ENCODE results near the gene GALNT17. TPM values are rescaled to one million over a fixed set of nuclear protein-coding genes. Genes with fewer than 3 reads are reported as not detected.

GALNT17 gene
- total RNA-seq, 1 experiment from 2014 or later, result not detected

DNA sequence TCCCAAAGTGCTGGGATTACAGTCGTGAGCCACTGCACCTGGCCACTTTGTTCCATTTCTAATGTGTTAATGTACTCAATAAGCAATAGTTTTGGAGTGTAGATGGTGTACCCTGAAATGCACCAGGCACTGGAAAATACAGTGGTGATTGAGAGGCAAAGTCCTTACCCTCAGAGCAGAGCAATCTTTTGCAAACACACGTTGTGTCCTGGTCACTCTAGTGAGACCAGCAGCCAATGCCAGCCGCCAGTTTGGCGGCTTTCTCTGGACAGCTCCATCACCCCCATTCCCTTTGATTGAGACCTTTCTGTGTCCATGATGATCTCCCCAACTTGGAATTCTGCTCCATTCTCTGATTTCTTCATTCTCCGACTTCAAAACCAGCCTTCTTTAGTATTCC is 231.3 kb downstream of the GALNT17 start:
- intact Hi-C loops (cut with micrococcal nuclease; ENCODE audit: unreplicated experiment), result no loop called here

GRCh38 chr7:71363627-71364026 is 231.7 kb downstream of the GALNT17 start:
- POLR2A ChIA-PET (ENCODE audit: low non-redundant PET), result no interaction called here

More for the DNA sequence above, 231.3 kb downstream of the GALNT17 start:
- H3K9me3 ChIP-seq (ENCODE audit: low read depth, low read length, poor library complexity, severe bottlenecking), result peaks cover 10% of the 10 kb centered on the region
- CTCF ChIA-PET, result no interaction called here
- POLR2A ChIA-PET (ENCODE audit: low non-redundant PET), result no interaction called here
- no peak for TF ChIP-seq EZH2 (IDR thresholded peaks at IDR 0.05; ENCODE audit: borderline replicate concordance, low read depth, low read length, poor library complexity, severe bottlenecking)
- TF ChIP-seq, protein P1, sequence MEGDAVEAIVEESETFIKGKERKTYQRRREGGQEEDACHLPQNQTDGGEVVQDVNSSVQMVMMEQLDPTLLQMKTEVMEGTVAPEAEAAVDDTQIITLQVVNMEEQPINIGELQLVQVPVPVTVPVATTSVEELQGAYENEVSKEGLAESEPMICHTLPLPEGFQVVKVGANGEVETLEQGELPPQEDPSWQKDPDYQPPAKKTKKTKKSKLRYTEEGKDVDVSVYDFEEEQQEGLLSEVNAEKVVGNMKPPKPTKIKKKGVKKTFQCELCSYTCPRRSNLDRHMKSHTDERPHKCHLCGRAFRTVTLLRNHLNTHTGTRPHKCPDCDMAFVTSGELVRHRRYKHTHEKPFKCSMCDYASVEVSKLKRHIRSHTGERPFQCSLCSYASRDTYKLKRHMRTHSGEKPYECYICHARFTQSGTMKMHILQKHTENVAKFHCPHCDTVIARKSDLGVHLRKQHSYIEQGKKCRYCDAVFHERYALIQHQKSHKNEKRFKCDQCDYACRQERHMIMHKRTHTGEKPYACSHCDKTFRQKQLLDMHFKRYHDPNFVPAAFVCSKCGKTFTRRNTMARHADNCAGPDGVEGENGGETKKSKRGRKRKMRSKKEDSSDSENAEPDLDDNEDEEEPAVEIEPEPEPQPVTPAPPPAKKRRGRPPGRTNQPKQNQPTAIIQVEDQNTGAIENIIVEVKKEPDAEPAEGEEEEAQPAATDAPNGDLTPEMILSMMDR (conservative IDR thresholded peaks at IDR 0.05; ENCODE audit: low read depth, low read length), result no peak
- H3K4me3 ChIP-seq (ENCODE audit: low read depth, low read length, poor library complexity, severe bottlenecking), result no peak overlapping the region
- no peaks in the 10 kb centered on the region for H3K4me1 ChIP-seq (ENCODE audit: insufficient read depth, low read length, poor library complexity, severe bottlenecking)
- H3K36me3 ChIP-seq (ENCODE audit: insufficient read depth, low read length, poor library complexity, severe bottlenecking), result no peaks in the 10 kb centered on the region
- DNase-seq (ENCODE audit: low spot score), result no peak
- no peak overlapping the region for H3K27ac ChIP-seq (ENCODE audit: low read depth, low read length, poor library complexity, severe bottlenecking)
- H3K27me3 ChIP-seq (replicated peaks; ENCODE audit: insufficient read depth, low read depth, low read length, poor library complexity), result no peaks in the 10 kb centered on the region
- BruUV-seq (replicated peaks), result no TSS peak

DNA sequence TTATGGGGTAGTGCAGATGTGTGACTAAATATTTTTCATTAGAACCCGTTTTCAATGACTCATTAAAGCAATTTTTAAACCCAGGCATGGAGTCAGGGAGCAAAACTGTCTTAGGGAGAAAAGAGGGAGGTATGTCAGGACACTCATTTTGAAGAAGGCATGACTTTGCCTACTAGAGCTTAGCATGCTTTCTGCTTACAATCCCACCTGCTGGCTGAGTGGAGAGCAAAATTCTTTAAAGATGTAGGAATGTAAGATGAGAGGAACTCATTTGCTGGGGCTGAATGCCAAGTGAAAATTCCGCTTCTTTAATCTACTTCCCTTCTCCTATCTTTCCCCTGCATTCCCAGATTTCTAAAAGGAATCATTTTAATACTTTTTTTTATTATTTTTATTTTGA is 232.6 kb downstream of the GALNT17 start:
- no peaks in the 10 kb centered on the region for H3K4me1 ChIP-seq (ENCODE audit: insufficient read depth, low read length, poor library complexity, severe bottlenecking)
- TF ChIP-seq, protein P1 (conservative IDR thresholded peaks at IDR 0.05; ENCODE audit: low read depth, low read length), result no peak
- TF ChIP-seq EZH2 (IDR thresholded peaks at IDR 0.05; ENCODE audit: borderline replicate concordance, low read depth, low read length, poor library complexity, severe bottlenecking), result no peak
- BruUV-seq (replicated peaks), result no TSS peak

More at GRCh38 chr7:71363627-71364026, 231.7 kb downstream of the GALNT17 start:
- Histone ChIP-seq H3K9me3 (ENCODE audit: low read depth, low read length, poor library complexity, severe bottlenecking) (peaks cover 11% of the 10 kb centered on the region), H3K36me3 (ENCODE audit: insufficient read depth, low read length, poor library complexity, severe bottlenecking) (no peaks in the 10 kb centered on the region), H3K4me3 (ENCODE audit: low read depth, low read length, poor library complexity, severe bottlenecking) (no peak overlapping the region), H3K4me1 (ENCODE audit: insufficient read depth, low read length, poor library complexity, severe bottlenecking) (no peaks in the 10 kb centered on the region), H3K27me3 (replicated peaks; ENCODE audit: insufficient read depth, low read depth, low read length, poor library complexity) (no peaks in the 10 kb centered on the region), H3K27ac (ENCODE audit: low read depth, low read length, poor library complexity, severe bottlenecking) (no peak overlapping the region)
- no TSS peak for BruUV-seq (replicated peaks)
- DNase-seq (ENCODE audit: low spot score), result no peak
- CTCF ChIA-PET, result no interaction called here
- no peak for TF ChIP-seq EZH2 (IDR thresholded peaks at IDR 0.05; ENCODE audit: borderline replicate concordance, low read depth, low read length, poor library complexity, severe bottlenecking)
- TF ChIP-seq, protein P1 (conservative IDR thresholded peaks at IDR 0.05; ENCODE audit: low read depth, low read length), result no peak
- intact Hi-C loops (cut with micrococcal nuclease; ENCODE audit: unreplicated experiment), result no loop called here

More for the DNA sequence above, 232.6 kb downstream of the GALNT17 start:
- Histone ChIP-seq H3K36me3 (ENCODE audit: insufficient read depth, low read length, poor library complexity, severe bottlenecking) (no peaks in the 10 kb centered on the region), H3K9me3 (ENCODE audit: low read depth, low read length, poor library complexity, severe bottlenecking) (peaks cover 17% of the 10 kb centered on the region), H3K27me3 (replicated peaks; ENCODE audit: insufficient read depth, low read depth, low read length, poor library complexity) (no peaks in the 10 kb centered on the region), H3K4me3 (ENCODE audit: low read depth, low read length, poor library complexity, severe bottlenecking) (no peak overlapping the region), H3K27ac (ENCODE audit: low read depth, low read length, poor library complexity, severe bottlenecking) (no peak overlapping the region)
- DNase-seq (ENCODE audit: low spot score), result no peak
- ChIA-PET CTCF (no interaction called here), POLR2A (ENCODE audit: low non-redundant PET) (no interaction called here)
- intact Hi-C loops (cut with micrococcal nuclease; ENCODE audit: unreplicated experiment), result no loop called here

Measured in A673 (cell line).